ENCODE results near the gene PSG1.
"Not testable (repeated sequence)": the region's sequence is repeated elsewhere in the genome, so short reads cannot be mapped to it uniquely, and the experiment has no call there.

The PSG1 gene

GRCh38 chr19:42880621-42881020, 1.1 kb upstream of the PSG1 start:
- DNase-seq, result not testable (repeated sequence)

GRCh38 chr19:42876596-42876995, 2.9 kb downstream of the PSG1 start:
- DNase-seq, result not testable (repeated sequence)

GRCh38 chr19:42875881-42876280, 3.6 kb downstream of the PSG1 start:
- not testable (repeated sequence) for DNase-seq

GRCh38 chr19:42874901-42875813, 4.4 kb downstream of the PSG1 start:
- not testable (repeated sequence) for DNase-seq

GRCh38 chr19:42874136-42874535, 5.4 kb downstream of the PSG1 start:
- DNase-seq, result not testable (repeated sequence)

- no peak for DNase-seq
Observed at GRCh38 chr19:42872608-42873007, 6.9 kb downstream of the PSG1 start.

GRCh38 chr19:42857544-42857867, 22.0 kb downstream of the PSG1 start:
- DNase-seq, result no peak

- DNase-seq, result not testable (repeated sequence)
Observed at GRCh38 chr19:42856866-42857543, 22.5 kb downstream of the PSG1 start.

- not testable (repeated sequence) for DNase-seq
Observed at GRCh38 chr19:42854745-42855144, 24.8 kb downstream of the PSG1 start.

- not testable (repeated sequence) for DNase-seq
Observed at GRCh38 chr19:42853231-42853630, 26.3 kb downstream of the PSG1 start.

GRCh38 chr19:42852821-42853220, 26.7 kb downstream of the PSG1 start:
- DNase-seq, result not testable (repeated sequence)

GRCh38 chr19:42851718-42852280, 27.7 kb downstream of the PSG1 start:
- not testable (repeated sequence) for DNase-seq

- DNase-seq, result no peak
Observed at GRCh38 chr19:42850981-42851717, 28.4 kb downstream of the PSG1 start.

GRCh38 chr19:42846597-42846996, 32.9 kb downstream of the PSG1 start:
- DNase-seq, result no peak

GRCh38 chr19:42843631-42844030, 35.9 kb downstream of the PSG1 start:
- DNase-seq, result not testable (repeated sequence)

- not testable (repeated sequence) for DNase-seq
Observed at GRCh38 chr19:42832746-42833442, 46.6 kb downstream of the PSG1 start.

GRCh38 chr19:42832023-42832680, 47.4 kb downstream of the PSG1 start:
- DNase-seq, result not testable (repeated sequence)

- no peak for DNase-seq
Observed at GRCh38 chr19:42831221-42832019, 48.1 kb downstream of the PSG1 start.

- DNase-seq, result peak; percentile 72
Observed at GRCh38 chr19:42821306-42821977, 58.1 kb downstream of the PSG1 start.

GRCh38 chr19:42819960-42820650, 59.4 kb downstream of the PSG1 start:
- DNase-seq, result not testable (repeated sequence)

Data from NCI-H774 (cell line).